Ectodermal cell (in vitro differentiated cells): Measurements from ENCODE around the gene PROM1.

Experiments used
- H3K27ac ChIP-seq: 2 replicates; pipeline ENCODE4 v1.7.0; 2013; ENCODE audit warnings: mild to moderate bottlenecking, low read depth, low read length; ENCODE audit not compliant: insufficient read depth, poor library complexity, severe bottlenecking
- H3K27me3 ChIP-seq: 2 replicates; pipeline ENCODE4 v1.7.0; 2013; ENCODE audit warnings: mild to moderate bottlenecking, low read length; ENCODE audit not compliant: insufficient read depth, control insufficient read depth, poor library complexity, severe bottlenecking
- H3K36me3 ChIP-seq: one replicate; pipeline ENCODE4 v1.7.0; 2013; ENCODE audit warnings: low read length; ENCODE audit not compliant: control insufficient read depth, insufficient read depth
- H3K4me1 ChIP-seq: one replicate; pipeline ENCODE4 v1.7.0; 2013; ENCODE audit warnings: low read length; ENCODE audit not compliant: control insufficient read depth, insufficient read depth
- H3K4me3 ChIP-seq: 2 replicates; pipeline ENCODE4 v1.7.0; 2013; ENCODE audit warnings: low read depth, low read length, control low read depth; ENCODE audit not compliant: insufficient read depth
- H3K9me3 ChIP-seq: 2 replicates; pipeline ENCODE4 v1.7.0; 2013; ENCODE audit warnings: mild to moderate bottlenecking, low read length, moderate library complexity; ENCODE audit not compliant: control insufficient read depth
- WGBS, 2 experiments: methylation state at CpG; one replicate each; pipeline ENCODE4 v1.1.7; 2013; ENCODE audit warnings: missing lambda C conversion rate in 2 of 2; 5-methylcytosine and 5-hydroxymethylcytosine counted together

Gene PROM1

DNA sequence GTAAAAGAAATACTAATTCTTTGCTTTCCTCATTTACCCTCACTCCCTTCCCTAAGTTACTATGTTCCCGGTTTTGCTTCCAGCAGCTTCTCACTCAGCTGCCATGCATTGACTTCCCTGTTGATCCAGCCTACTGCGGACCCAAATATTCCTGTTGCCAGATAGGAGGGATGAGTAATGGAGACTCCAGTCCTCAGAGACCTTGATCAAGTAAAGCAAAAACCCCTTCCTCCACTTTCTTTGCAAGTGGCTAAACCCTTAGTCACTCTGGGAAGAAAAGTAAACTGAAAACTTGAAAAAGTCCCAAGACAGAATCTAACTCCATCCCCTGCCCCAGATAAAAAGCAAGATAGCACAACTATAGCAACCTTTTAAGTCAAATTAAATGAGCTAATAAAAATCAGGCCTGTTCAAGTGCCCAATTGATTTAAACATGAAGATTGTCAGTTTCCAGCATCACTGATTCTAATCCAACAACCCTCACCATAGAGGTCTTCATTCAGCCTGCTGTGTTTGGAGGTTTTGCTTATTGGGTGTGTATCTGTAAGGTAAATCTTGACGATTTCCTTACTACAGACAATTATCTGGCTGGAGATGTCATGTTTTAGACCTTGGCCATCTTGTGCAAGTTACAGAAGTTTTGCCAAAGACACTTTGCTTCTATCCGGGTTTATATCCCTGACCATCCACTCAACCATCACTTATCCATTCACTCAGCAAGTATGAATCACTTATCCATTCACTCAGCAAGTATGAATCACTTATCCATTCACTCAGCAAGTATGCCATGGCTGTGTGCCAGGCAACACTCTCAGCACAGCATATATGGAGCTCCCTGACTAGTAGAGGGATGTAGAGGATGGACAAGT is 162.9 kb downstream of the PROM1 start:
- Histone ChIP-seq H3K9me3 (no peaks in the 10 kb centered on the region), H3K4me1 (no peaks in the 10 kb centered on the region), H3K27me3 (no peaks in the 10 kb centered on the region), H3K36me3 (no peaks in the 10 kb centered on the region), H3K4me3 (no peak overlapping the region), H3K27ac (no peak overlapping the region)
- 88 to 95% methylated on average over 3 to 4 of the region's 4 CpGs for WGBS, 2 experiments

DNA sequence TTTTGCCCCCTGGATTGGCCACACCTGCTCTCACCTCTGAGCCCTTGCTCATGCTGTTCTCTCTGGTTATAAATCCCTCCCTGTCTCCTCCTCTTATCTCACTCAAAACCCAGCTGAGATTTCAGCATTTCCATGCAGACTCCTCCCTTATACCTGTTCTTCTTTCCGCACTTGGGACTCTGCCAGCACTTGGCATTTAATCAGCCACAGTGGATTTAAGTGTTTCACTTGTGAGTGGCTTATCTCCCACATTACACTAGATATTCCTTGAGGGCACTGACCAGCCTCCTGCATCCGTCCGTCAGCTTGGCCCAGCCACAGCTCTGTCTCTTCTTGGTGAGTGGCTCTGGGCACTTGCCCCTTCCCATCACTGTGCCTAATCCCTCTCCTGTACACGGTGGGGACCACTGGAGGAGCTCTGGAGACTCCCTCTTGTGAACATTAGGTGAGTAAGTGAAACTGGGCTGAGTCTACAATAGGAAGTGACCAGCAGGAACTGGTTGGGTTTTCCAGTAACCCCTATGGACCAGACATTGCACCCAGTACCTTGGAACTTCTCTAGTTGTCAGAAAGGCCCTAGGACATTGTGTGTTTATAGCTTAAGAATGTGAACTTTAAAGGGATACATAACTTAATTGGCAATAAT is 165.2 kb downstream of the PROM1 start:
- H3K4me1 ChIP-seq, result no peaks in the 10 kb centered on the region
- 85 to 87% methylated on average over 4 of the region's 4 CpGs for WGBS, 2 experiments
- H3K36me3 ChIP-seq, result no peaks in the 10 kb centered on the region
- no peak overlapping the region for H3K27ac ChIP-seq
- no peaks in the 10 kb centered on the region for H3K9me3 ChIP-seq
- H3K27me3 ChIP-seq, result no peaks in the 10 kb centered on the region
- H3K4me3 ChIP-seq, result no peak overlapping the region
